NB4 (cell line): Measurements from ENCODE around the gene RPP30.

Experiments
- DNase-seq: peaks from one replicate; pipeline ENCODE4 v3.0.0; 2010; ENCODE audit warnings: low read depth
- H3K4me3 ChIP-seq: one replicate; pipeline ENCODE4 v1.5.1; 2011; ENCODE audit warnings: mild to moderate bottlenecking, low read depth, low read length, moderate library complexity
- MYC ChIP-seq: IDR thresholded peaks from 2 replicates; pipeline ENCODE4 v1.6.1; 2011; ENCODE audit warnings: low read depth, low read length
- POLR2A ChIP-seq: IDR thresholded peaks from 2 replicates; pipeline ENCODE4 v1.6.1; 2011; ENCODE audit warnings: mild to moderate bottlenecking; ENCODE audit not compliant: insufficient read length; ENCODE audit errors: extremely low read depth
- TF ChIP-seq, protein P1 (sequence below): IDR thresholded peaks from one replicate; pipeline ENCODE4 v1.5.1; 2012; ENCODE audit warnings: low read depth, low read length
- TF ChIP-seq, protein P2 (sequence below): IDR thresholded peaks from 2 replicates; pipeline ENCODE4 v1.6.1; 2011; ENCODE audit warnings: low read depth, low read length

The RPP30 gene

DNA sequence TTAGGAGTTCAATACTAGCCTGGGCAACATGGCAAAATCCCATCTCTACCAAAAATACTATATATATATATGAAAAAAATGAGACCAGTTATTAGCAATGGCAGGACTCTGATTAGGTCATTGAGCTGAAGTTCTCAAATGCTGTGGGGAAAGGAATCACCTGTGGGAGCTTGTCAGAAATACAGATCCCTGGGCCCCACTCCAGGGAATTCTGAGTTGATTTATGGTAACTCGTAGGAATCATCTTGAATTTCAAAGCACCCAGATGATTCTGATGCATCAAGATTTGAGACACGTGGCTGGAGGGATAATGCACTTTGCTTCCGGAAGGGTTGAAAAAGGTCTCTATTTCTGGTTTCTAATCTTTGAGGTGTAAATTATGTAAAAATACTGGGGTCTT is 50.1 kb downstream of the RPP30 start:
- no peak for DNase-seq
- H3K4me3 ChIP-seq: no peak overlapping the region
- TF ChIP-seq, protein P1, sequence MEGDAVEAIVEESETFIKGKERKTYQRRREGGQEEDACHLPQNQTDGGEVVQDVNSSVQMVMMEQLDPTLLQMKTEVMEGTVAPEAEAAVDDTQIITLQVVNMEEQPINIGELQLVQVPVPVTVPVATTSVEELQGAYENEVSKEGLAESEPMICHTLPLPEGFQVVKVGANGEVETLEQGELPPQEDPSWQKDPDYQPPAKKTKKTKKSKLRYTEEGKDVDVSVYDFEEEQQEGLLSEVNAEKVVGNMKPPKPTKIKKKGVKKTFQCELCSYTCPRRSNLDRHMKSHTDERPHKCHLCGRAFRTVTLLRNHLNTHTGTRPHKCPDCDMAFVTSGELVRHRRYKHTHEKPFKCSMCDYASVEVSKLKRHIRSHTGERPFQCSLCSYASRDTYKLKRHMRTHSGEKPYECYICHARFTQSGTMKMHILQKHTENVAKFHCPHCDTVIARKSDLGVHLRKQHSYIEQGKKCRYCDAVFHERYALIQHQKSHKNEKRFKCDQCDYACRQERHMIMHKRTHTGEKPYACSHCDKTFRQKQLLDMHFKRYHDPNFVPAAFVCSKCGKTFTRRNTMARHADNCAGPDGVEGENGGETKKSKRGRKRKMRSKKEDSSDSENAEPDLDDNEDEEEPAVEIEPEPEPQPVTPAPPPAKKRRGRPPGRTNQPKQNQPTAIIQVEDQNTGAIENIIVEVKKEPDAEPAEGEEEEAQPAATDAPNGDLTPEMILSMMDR: no peak
- TF ChIP-seq, protein P2, sequence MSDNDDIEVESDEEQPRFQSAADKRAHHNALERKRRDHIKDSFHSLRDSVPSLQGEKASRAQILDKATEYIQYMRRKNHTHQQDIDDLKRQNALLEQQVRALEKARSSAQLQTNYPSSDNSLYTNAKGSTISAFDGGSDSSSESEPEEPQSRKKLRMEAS: no peak
- no peak for TF ChIP-seq POLR2A
- no peak for TF ChIP-seq MYC

DNA sequence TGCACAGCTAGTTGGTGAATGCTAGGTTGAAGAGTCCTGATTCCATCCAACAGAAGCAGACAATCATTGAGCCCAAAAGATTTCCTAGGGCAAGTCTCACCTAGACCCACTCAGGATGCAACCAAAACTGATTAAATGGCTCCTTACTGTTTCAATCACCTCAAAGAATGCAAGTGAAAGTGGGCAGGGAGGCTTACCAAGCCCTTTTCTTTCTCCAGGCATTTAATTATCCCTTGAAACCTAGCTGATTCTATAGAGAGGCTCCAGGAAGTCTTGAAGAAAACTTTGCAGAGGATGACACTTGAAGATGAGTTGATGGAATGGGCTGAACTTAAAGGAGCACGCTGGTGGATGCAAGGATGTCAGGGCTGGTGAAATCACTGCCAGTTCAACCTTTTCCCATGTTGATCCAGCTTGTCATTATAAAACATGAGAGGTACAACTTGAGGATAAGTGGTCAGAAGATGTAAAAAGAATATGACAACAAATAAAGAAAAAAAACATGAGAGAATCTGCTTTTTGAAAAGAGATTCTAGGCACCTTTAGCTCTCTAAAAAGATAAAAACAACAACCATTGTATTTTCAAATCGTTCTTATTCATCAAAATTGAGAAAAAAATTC is 51.4 kb downstream of the RPP30 start:
- TF ChIP-seq POLR2A (no peak), MYC (no peak)
- TF ChIP-seq, protein P1: no peak
- TF ChIP-seq, protein P2: no peak
- no peak for DNase-seq
- H3K4me3 ChIP-seq: no peak overlapping the region

DNA sequence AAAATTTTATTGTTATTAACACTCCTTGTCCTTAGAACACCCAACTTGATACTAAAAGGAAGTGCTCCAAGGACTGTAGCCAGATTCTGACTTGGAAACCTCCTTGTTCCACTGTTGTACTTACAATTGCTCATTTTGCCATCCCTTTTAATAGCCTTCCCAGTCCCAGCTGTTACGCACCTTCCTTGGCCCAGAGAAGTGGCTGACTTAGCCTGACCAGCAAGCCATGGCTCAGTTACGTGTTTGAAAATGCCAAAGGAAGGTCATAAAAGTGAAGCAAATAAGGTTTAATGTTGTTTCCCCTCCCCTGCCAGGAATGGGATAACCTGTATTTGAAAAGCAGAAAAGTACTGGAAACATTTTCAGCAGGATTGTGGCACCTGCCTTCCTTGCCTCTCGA is 52.8 kb downstream of the RPP30 start:
- DNase-seq: no peak
- TF ChIP-seq, protein P2: no peak
- no peak for TF ChIP-seq MYC
- no peak for TF ChIP-seq POLR2A
- TF ChIP-seq, protein P1: no peak
- H3K4me3 ChIP-seq: no peak overlapping the region

DNA sequence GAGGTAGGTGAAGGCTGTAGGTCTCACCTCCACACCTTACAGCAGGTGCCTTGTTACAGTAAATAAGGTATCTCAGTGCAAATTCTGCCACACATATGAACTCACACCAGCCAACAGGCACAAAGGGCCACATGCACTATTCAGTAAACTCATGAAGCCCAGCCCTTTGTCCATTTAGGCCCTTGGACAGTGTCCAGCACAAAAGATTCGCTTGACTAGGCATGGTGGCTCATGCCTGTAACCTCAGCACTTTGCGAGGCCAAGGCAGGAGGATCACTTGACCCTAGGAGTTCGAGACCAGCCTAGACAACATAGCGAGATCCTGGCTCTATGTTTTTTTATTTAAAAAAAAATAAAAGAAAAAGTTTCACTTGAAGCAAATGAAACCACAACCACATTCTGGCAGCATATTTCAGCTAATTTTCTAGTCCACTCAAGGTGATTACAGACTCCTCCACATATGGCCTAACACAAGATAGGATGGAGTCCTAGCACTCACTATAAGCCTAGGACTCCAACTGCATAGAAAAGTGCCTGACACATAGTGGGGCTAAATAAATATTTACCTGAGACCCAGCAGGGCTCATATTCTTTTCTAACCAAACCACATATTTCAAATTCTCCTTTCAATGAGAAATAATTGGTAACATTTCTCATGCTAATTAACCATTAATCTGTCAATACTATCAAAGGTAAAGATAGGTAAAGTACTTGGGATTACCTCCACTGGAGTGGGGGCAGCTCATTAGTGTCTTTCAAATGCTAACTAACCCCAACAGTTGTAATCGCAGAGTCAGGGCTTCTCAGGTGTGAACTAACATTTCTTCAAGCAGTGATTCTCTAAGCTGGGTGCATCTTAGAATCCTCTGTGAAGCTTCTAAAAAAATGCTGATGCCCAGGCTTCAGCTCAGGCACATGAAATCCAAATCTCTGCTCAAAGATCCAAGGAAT is 53.6 kb downstream of the RPP30 start:
- no peak overlapping the region for H3K4me3 ChIP-seq
- TF ChIP-seq, protein P2: no peak
- TF ChIP-seq MYC (no peak), POLR2A (no peak)
- TF ChIP-seq, protein P1: no peak
- no peak for DNase-seq

DNA sequence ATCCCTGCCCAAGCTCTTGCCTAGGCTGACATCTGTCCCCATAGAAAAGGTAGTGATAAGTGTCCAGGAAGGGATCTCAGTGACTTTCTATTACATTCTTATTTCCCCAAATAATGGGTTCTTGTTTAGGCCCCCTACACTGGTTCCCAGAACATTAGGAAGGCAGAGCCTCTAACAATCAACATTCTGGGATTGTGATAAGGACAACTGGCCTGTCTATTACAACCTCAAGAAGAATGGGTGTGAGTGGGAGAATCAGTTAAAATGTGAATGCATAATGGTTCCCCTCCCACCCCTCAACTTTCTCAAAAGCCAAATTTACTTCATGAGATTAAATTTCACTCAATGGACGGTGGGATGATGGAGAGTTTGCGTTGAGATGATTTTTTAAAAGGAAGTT is 55.5 kb downstream of the RPP30 start:
- no peak overlapping the region for H3K4me3 ChIP-seq
- no peak for TF ChIP-seq MYC
- TF ChIP-seq, protein P2: no peak
- TF ChIP-seq POLR2A: no peak
- TF ChIP-seq, protein P1: no peak
- DNase-seq: no peak
